B cell (primary cell): ENCODE results near the gene PLTP. TPM values are rescaled to one million over a fixed set of nuclear protein-coding genes. Genes with fewer than 3 reads are reported as not detected.

Source experiments
- ATAC-seq: fragments of 200-7000 bp; cut with Tn5 transposase; one replicate; pipeline ENCODE4 v1.10.0; 2021; ENCODE audit warnings: low read depth, mild to moderate bottlenecking, moderate number of reproducible peaks, moderate library complexity
- CTCF ChIA-PET: fragments of 350-600 bp; sonication (Branson Sonifier 250); formaldehyde crosslinking; loops from one replicate; lab custom pipeline; 2021; ENCODE audit warnings: antibody characterized with exemption, inconsistent platforms; lab: Charles Lee
- POLR2A ChIA-PET: fragments of 350-600 bp; sonication (Branson Sonifier 250); formaldehyde crosslinking; loops from one replicate; lab custom pipeline; 2021; ENCODE audit warnings: antibody characterized with exemption; lab: Charles Lee
- DNase-seq: peaks from one replicate; pipeline ENCODE4 v3.0.0; 2013
- H2AFZ ChIP-seq: 2 replicates; pipeline ENCODE4 v1.6.1; 2012; ENCODE audit warnings: mild to moderate bottlenecking, low read depth, low read length; ENCODE audit not compliant: insufficient read depth, poor library complexity, severe bottlenecking
- H3K27ac ChIP-seq, 2 donors: 1 replicate in 1 of 2; 2 replicates in 1 of 2; pipeline ENCODE4 v1.5.1; 2012 to 2013; ENCODE audit warnings: low read length in 2 of 2, mild to moderate bottlenecking in 2 of 2, moderate library complexity in 1 of 2
- H3K27me3 ChIP-seq, 4 experiments: fragments of 200-600 bp in 1 of 4; sonication (generic) in 1 of 4; replicated peaks in 1 of 4; 1 replicate in 2 of 4; 2 replicates in 2 of 4; pipeline versions ENCODE4 v1.6.1 to v1.7.0; 2013 to 2016; ENCODE audit warnings: low read length in 3 of 4, mild to moderate bottlenecking in 2 of 4, mixed read lengths in 1 of 4, moderate library complexity in 1 of 4; ENCODE audit not compliant: insufficient read depth in 4 of 4, control insufficient read depth in 3 of 4; ENCODE audit errors: control extremely low read depth in 1 of 4
- H3K36me3 ChIP-seq, 2 experiments: replicated peaks in 1 of 2; 1 replicate in 1 of 2; 2 replicates in 1 of 2; pipeline versions ENCODE4 v1.6.1 to v1.7.1; 2013; ENCODE audit warnings: low read length in 1 of 2; ENCODE audit not compliant: insufficient read depth in 2 of 2, control insufficient read depth in 1 of 2; ENCODE audit errors: control extremely low read depth in 1 of 2, extremely low read depth in 1 of 2
- H3K4me1 ChIP-seq, 2 donors: fragments of 200-600 bp in 1 of 2; sonication (generic) in 1 of 2; 1 replicate in 1 of 2; 2 replicates in 1 of 2; pipeline versions ENCODE4 v1.5.1 to v1.6.1; 2013 to 2017; ENCODE audit warnings: low read length in 2 of 2; ENCODE audit not compliant: control insufficient read depth in 2 of 2, insufficient read depth in 2 of 2
- H3K4me2 ChIP-seq: replicated peaks from 2 replicates; pipeline ENCODE3; 2012; ENCODE audit warnings: mild to moderate bottlenecking, low read depth, low read length; ENCODE audit not compliant: poor library complexity, severe bottlenecking
- H3K4me3 ChIP-seq, 5 experiments: fragments of 200-600 bp in 1 of 5; sonication (generic) in 1 of 5; 1 replicate in 3 of 5; 2 replicates in 2 of 5; pipeline versions ENCODE4 v1.5.1 to v1.7.0; 2011 to 2016; ENCODE audit warnings: low read length in 4 of 5, mild to moderate bottlenecking in 4 of 5, low read depth in 2 of 5, control low read depth in 1 of 5, moderate library complexity in 1 of 5; ENCODE audit not compliant: insufficient read depth in 1 of 5; ENCODE audit errors: control extremely low read depth in 1 of 5, extremely low read depth in 1 of 5
- H3K79me2 ChIP-seq: fragments of 200-600 bp; sonication (generic); one replicate; pipeline ENCODE4 v1.6.0; 2016; ENCODE audit warnings: low read length; ENCODE audit not compliant: control insufficient read depth, insufficient read depth
- H3K9ac ChIP-seq: fragments of 200-600 bp; sonication (generic); 2 replicates; pipeline ENCODE4 v1.6.1; 2017; ENCODE audit warnings: mild to moderate bottlenecking, low read length, moderate library complexity
- H3K9me3 ChIP-seq, 3 donors: one replicate each; pipeline versions ENCODE4 v1.6.1 to v1.7.1; 2013; ENCODE audit warnings: low read length in 2 of 3; ENCODE audit not compliant: control insufficient read depth in 2 of 3, insufficient read depth in 1 of 3; ENCODE audit errors: control extremely low read depth in 1 of 3
- H4K20me1 ChIP-seq: 2 replicates; pipeline ENCODE4 v1.6.0; 2012; ENCODE audit warnings: mild to moderate bottlenecking, low read length; ENCODE audit not compliant: insufficient read depth, control insufficient read depth, poor library complexity, severe bottlenecking
- H3K27ac Mint-ChIP-seq: one replicate; pipeline ENCODE4 v1.8.0; 2021; ENCODE audit warnings: mixed read lengths
- H3K27me3 Mint-ChIP-seq: one replicate; pipeline ENCODE4 v1.8.0; 2021; ENCODE audit warnings: mixed read lengths
- H3K4me1 Mint-ChIP-seq: one replicate; pipeline ENCODE4 v1.8.0; 2021; ENCODE audit warnings: mixed read lengths
- H3K4me3 Mint-ChIP-seq: one replicate; pipeline ENCODE4 v1.8.0; 2021; ENCODE audit warnings: mixed read lengths
- H3K9me3 Mint-ChIP-seq: one replicate; pipeline ENCODE4 v1.8.0; 2022; ENCODE audit warnings: mixed read lengths; ENCODE audit not compliant: insufficient read depth
- CTCF ChIP-seq: fragments of 200-600 bp; IDR thresholded peaks from one replicate; pipeline ENCODE4 v1.8.0; 2022; ENCODE audit warnings: antibody characterized with exemption, mild to moderate bottlenecking
- EZH2 ChIP-seq: IDR thresholded peaks from 2 replicates; pipeline ENCODE4 v1.6.1; 2012; ENCODE audit warnings: borderline replicate concordance, low read depth, mild to moderate bottlenecking, moderate library complexity, low read length; ENCODE audit not compliant: insufficient read depth, poor library complexity, severe bottlenecking
- WGBS: methylation state at CpG from one replicate; pipeline ENCODE4 v1.1.5; 2013; ENCODE audit warnings: missing lambda C conversion rate; ENCODE audit not compliant: insufficient coverage; 5-methylcytosine and 5-hydroxymethylcytosine counted together
- intact Hi-C: fragments of 100-400 bp; cut with micrococcal nuclease; formaldehyde crosslinking; loops from one replicate; pipeline ENCODE4 v1.10.0; 2022
- polyA plus RNA-seq: library from polyadenylated mRNA; depleted of rRNA; stranded (reverse); fragments of >200 nt; gene quantifications from 2 replicates; pipeline ENCODE4 v1.2.3, GENCODE V29; 2012
- total RNA-seq, 2 donors: library from RNA; stranded (reverse); fragments of 120-200 nt in 1 of 2; gene quantifications; 1 replicate in 1 of 2; 2 replicates in 1 of 2; pipeline versions ENCODE4 v1.2.3 to v1.2.4, GENCODE V29; 2013 to 2022

The PLTP gene
- total and polyA plus RNA-seq, 2 donors (not counting 1 experiment from before 2014, with no cell fraction given): 1.4 to 4.0 TPM

- ChIA-PET CTCF (interaction anchor here (0.6 kb wide), 1 partner anchor 15 kb away, joined by 5 read pairs; no protein-coding TSS in a partner anchor), POLR2A (no interaction called here)
- Mint-ChIP-seq H3K4me3 (no peak overlapping the region), H3K9me3 (no peaks in the 10 kb centered on the region), H3K27ac (no peak overlapping the region), H3K4me1 (no peaks in the 10 kb centered on the region), H3K27me3 (peaks cover 33% of the 10 kb centered on the region)
- H3K9me3 ChIP-seq: no peaks in the 10 kb centered on the region
- no peak overlapping the region for H3K4me2 ChIP-seq
- 79% methylated on average over 6 of the region's 9 CpGs for WGBS
- no peaks in the 10 kb centered on the region for H3K79me2 ChIP-seq
- H3K4me1 ChIP-seq: no peaks in the 10 kb centered on the region
- H3K9ac ChIP-seq: no peak overlapping the region
- peaks cover 0 to 25% (median 2%) of the 10 kb centered on the region in 4 experiments for H3K27me3 ChIP-seq
- no peak for TF ChIP-seq EZH2
- no peak for TF ChIP-seq CTCF
- ATAC-seq: no peak
- H3K27ac ChIP-seq: no peak overlapping the region
- no peaks in the 10 kb centered on the region for H3K36me3 ChIP-seq
- no peak for DNase-seq
- no peak overlapping the region for H2AFZ ChIP-seq
- intact Hi-C loops: no loop called here
- no peaks in the 10 kb centered on the region for H4K20me1 ChIP-seq
- H3K4me3 ChIP-seq: no peak overlapping the region
These were observed 8.7 kb upstream of the PLTP start for GRCh38 chr20:45920462-45921336.
